Coronary artery (tissue), 2 donors: ENCODE data around the gene TTLL5.
A peak's percentile ranks its signal among the peaks of the same experiment; 100 is the strongest.

Experiments used
- DNase-seq: peaks from one replicate; pipeline ENCODE4 v3.0.0-alpha.2; 2017; ENCODE audit warnings: low spot score
- H3K27ac ChIP-seq, 2 donors: fragments of 200-600 bp; sonication (generic); one replicate each; pipeline ENCODE4 v1.5.1; 2016 to 2019
- H3K4me3 ChIP-seq: fragments of 200-600 bp; sonication (generic); 2 replicates; pipeline ENCODE4 v1.5.1; 2016; ENCODE audit warnings: mild to moderate bottlenecking, moderate library complexity
- CTCF ChIP-seq: fragments of 200-600 bp; sonication (generic); IDR thresholded peaks from one replicate; pipeline ENCODE4 v1.5.1; 2019; ENCODE audit warnings: antibody characterized with exemption

Gene TTLL5

GRCh38 chr14:75711105-75711795, 50.2 kb downstream of the TTLL5 start:
- no peak for DNase-seq
- Histone ChIP-seq H3K27ac (peak overlapping the region; percentile 62 to 85), H3K4me3 (no peak overlapping the region)
- peak; percentile 65 for TF ChIP-seq CTCF

- H3K27ac ChIP-seq, result peak overlapping the region; percentile 62 to 85
- TF ChIP-seq CTCF, result no peak
- DNase-seq, result no peak
- H3K4me3 ChIP-seq, result no peak overlapping the region
Observed at GRCh38 chr14:75711796-75712211, 50.8 kb downstream of the TTLL5 start.

- DNase-seq, result no peak
Observed at GRCh38 chr14:75714991-75715390, 53.9 kb downstream of the TTLL5 start.

GRCh38 chr14:75715926-75716780, 55.1 kb downstream of the TTLL5 start:
- Histone ChIP-seq H3K27ac (no peak overlapping the region), H3K4me3 (no peak overlapping the region)
- no peak for DNase-seq
- TF ChIP-seq CTCF, result no peak

More at GRCh38 chr14:75714991-75715390, 53.9 kb downstream of the TTLL5 start:
- H3K4me3 ChIP-seq, result no peak overlapping the region
- H3K27ac ChIP-seq, result no peak overlapping the region
- TF ChIP-seq CTCF, result no peak

- DNase-seq, result no peak
- no peak overlapping the region for H3K27ac ChIP-seq
- no peak overlapping the region for H3K4me3 ChIP-seq
- TF ChIP-seq CTCF, result no peak
Observed at GRCh38 chr14:75717729-75718128, 56.7 kb downstream of the TTLL5 start.

- no peak for DNase-seq
- TF ChIP-seq CTCF, result no peak
- H3K27ac ChIP-seq, result no peak overlapping the region
Observed at GRCh38 chr14:75718199-75718598, 57.2 kb downstream of the TTLL5 start.

GRCh38 chr14:75720116-75720515, 59.1 kb downstream of the TTLL5 start:
- TF ChIP-seq CTCF, result no peak
- Histone ChIP-seq H3K4me3 (no peak overlapping the region), H3K27ac (peak overlapping the region in 1 of 2 donors; percentile 73)
- no peak for DNase-seq

More at GRCh38 chr14:75718199-75718598, 57.2 kb downstream of the TTLL5 start:
- no peak overlapping the region for H3K4me3 ChIP-seq
